CD14-positive monocyte (primary cell): ENCODE results near the gene SLC35A4. TPM values are rescaled to one million over a fixed set of nuclear protein-coding genes. Genes with fewer than 3 reads are reported as not detected.

ENCODE experiments used
- DNase-seq, 3 donors: peaks; one replicate each; pipeline ENCODE4 v3.0.0-alpha.2; 2011 to 2022
- H2AFZ ChIP-seq: 2 replicates; pipeline ENCODE4 v1.6.0; 2012; ENCODE audit warnings: mild to moderate bottlenecking, low read depth, low read length, inconsistent platforms; ENCODE audit not compliant: insufficient read depth, poor library complexity, severe bottlenecking
- H3K27ac ChIP-seq, 2 donors: 1 replicate in 1 of 2; 2 replicates in 1 of 2; pipeline ENCODE4 v1.5.1; 2012 to 2013; ENCODE audit warnings: low read length in 2 of 2, control low read depth in 1 of 2, inconsistent platforms in 1 of 2, low read depth in 1 of 2, mild to moderate bottlenecking in 1 of 2
- H3K27me3 ChIP-seq, 2 donors: one replicate each; pipeline versions ENCODE4 v1.6.0 to v1.6.1; 2011 to 2013; ENCODE audit warnings: low read length in 2 of 2; ENCODE audit not compliant: control insufficient read depth in 2 of 2, insufficient read depth in 2 of 2
- H3K36me3 ChIP-seq, 2 donors: replicated peaks in 1 of 2; 1 replicate in 1 of 2; 2 replicates in 1 of 2; pipeline versions ENCODE4 v1.5.1 to v1.6.1; 2012 to 2013; ENCODE audit warnings: low read length in 2 of 2, control low read depth in 1 of 2, inconsistent platforms in 1 of 2, mild to moderate bottlenecking in 1 of 2; ENCODE audit not compliant: insufficient read depth in 2 of 2, control insufficient read depth in 1 of 2
- H3K4me1 ChIP-seq, 2 donors: 1 replicate in 1 of 2; 2 replicates in 1 of 2; pipeline versions ENCODE4 v1.5.1 to v1.6.1; 2012 to 2013; ENCODE audit warnings: low read length in 2 of 2, control low read depth in 1 of 2, inconsistent platforms in 1 of 2, mild to moderate bottlenecking in 1 of 2, moderate library complexity in 1 of 2; ENCODE audit not compliant: insufficient read depth in 2 of 2, control insufficient read depth in 1 of 2
- H3K4me2 ChIP-seq: replicated peaks from 2 replicates; pipeline ENCODE3; 2012; ENCODE audit warnings: low read length, moderate library complexity, mild to moderate bottlenecking; ENCODE audit not compliant: poor library complexity, severe bottlenecking; ENCODE audit errors: extremely low read depth
- H3K4me3 ChIP-seq, 3 experiments: fragments of 200-600 bp in 1 of 3; sonication (generic) in 1 of 3; replicated peaks in 1 of 3; 1 replicate in 2 of 3; 2 replicates in 1 of 3; pipeline ENCODE4 v1.5.1; 2011 to 2013; ENCODE audit warnings: low read length in 3 of 3, mild to moderate bottlenecking in 3 of 3, control low read depth in 2 of 3, low read depth in 2 of 3, inconsistent platforms in 1 of 3, moderate library complexity in 1 of 3
- H3K79me2 ChIP-seq: 2 replicates; pipeline ENCODE4 v1.6.0; 2012; ENCODE audit warnings: mild to moderate bottlenecking, control low read depth, inconsistent platforms, low read length, moderate library complexity; ENCODE audit not compliant: insufficient read depth
- H3K9ac ChIP-seq: 2 replicates; pipeline ENCODE4 v1.6.0; 2017; ENCODE audit warnings: low read length, mild to moderate bottlenecking; ENCODE audit not compliant: insufficient read depth, poor library complexity, severe bottlenecking
- H3K9me3 ChIP-seq, 2 donors: replicated peaks in 1 of 2; 1 replicate in 1 of 2; 2 replicates in 1 of 2; pipeline versions ENCODE4 v1.5.1 to v1.6.1; 2012 to 2013; ENCODE audit warnings: low read length in 2 of 2, control low read depth in 1 of 2; ENCODE audit not compliant: control insufficient read depth in 1 of 2, insufficient read depth in 1 of 2
- H4K20me1 ChIP-seq: 2 replicates; pipeline ENCODE4 v1.6.0; 2012; ENCODE audit warnings: mild to moderate bottlenecking, low read length, control low read depth, moderate library complexity; ENCODE audit not compliant: insufficient read depth
- H3K27ac Mint-ChIP-seq, 7 donors: one replicate each; pipeline ENCODE4 v1.8.0; 2020; ENCODE audit warnings: mild to moderate bottlenecking in 7 of 7, mixed read lengths in 7 of 7, moderate library complexity in 6 of 7, inconsistent platforms in 2 of 7
- H3K27me3 Mint-ChIP-seq, 3 donors: one replicate each; pipeline ENCODE4 v1.8.0; 2021 to 2022; ENCODE audit warnings: low read depth in 3 of 3, mild to moderate bottlenecking in 3 of 3, mixed read lengths in 3 of 3, moderate library complexity in 3 of 3, inconsistent platforms in 1 of 3
- H3K36me3 Mint-ChIP-seq, 2 donors: one replicate each; pipeline ENCODE4 v1.8.0; 2020; ENCODE audit warnings: mixed read lengths in 2 of 2, inconsistent platforms in 1 of 2, mild to moderate bottlenecking in 1 of 2
- H3K4me1 Mint-ChIP-seq: one replicate; pipeline ENCODE4 v1.8.0; 2020; ENCODE audit warnings: mild to moderate bottlenecking, mixed read lengths
- H3K4me3 Mint-ChIP-seq, 2 donors: one replicate each; pipeline ENCODE4 v1.8.0; 2020; ENCODE audit warnings: mild to moderate bottlenecking in 2 of 2, mixed read lengths in 2 of 2, moderate library complexity in 1 of 2
- H3K9me3 Mint-ChIP-seq, 7 donors: one replicate each; pipeline ENCODE4 v1.8.0; 2020 to 2022; ENCODE audit warnings: mixed read lengths in 7 of 7, mild to moderate bottlenecking in 6 of 7, moderate library complexity in 6 of 7, inconsistent platforms in 2 of 7
- WGBS: methylation state at CpG from one replicate; pipeline ENCODE4 v1.1.5; 2013; ENCODE audit warnings: missing lambda C conversion rate; ENCODE audit not compliant: insufficient coverage; 5-methylcytosine and 5-hydroxymethylcytosine counted together
- intact Hi-C, 2 donors: fragments of 100-400 bp; cut with micrococcal nuclease; formaldehyde crosslinking; loops; one replicate each; pipeline versions ENCODE4 v1.15.0 to v1.15.1; 2023
- polyA plus RNA-seq, 3 donors: library from polyadenylated mRNA; depleted of rRNA in 1 of 3; unstranded in 2 of 3; stranded (reverse) in 1 of 3; fragments of 300-500 nt in 2 of 3; fragments of >200 nt in 1 of 3; fragmentation: Illumina TruSeq in 2 of 3; gene quantifications; 1 replicate in 2 of 3; 2 replicates in 1 of 3; pipeline ENCODE4 v1.2.3, GENCODE V29; 2012 to 2021
- TF ChIP-seq, protein P1 (sequence below): fragments of 200-600 bp; IDR thresholded peaks from one replicate; pipeline ENCODE4 v1.8.0; 2022; ENCODE audit warnings: antibody characterized with exemption, mild to moderate bottlenecking

The SLC35A4 gene
- polyA plus RNA-seq, 3 donors, result 44.0 to 67.1 (median 58.8) TPM

DNA sequence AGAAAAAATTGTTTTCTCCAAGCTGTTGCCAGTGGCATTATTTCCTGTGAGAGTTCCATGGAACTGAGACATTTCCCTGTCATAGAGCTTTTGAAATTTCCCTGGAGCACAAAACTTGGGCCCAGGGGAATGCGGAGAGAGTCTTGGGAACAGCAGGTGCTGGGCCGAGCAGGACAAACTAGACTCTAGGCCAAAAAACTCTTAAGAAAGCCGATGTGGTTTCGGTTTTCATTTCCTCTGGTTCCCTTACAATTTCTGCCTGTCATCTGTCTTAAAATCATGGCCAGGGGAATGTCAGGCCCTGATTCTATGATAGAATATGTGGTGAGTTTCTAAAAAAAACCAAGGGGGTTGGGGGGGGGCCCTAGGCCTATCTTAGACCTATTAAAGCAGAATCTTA lies 4.6 kb downstream of the SLC35A4 start:
- Histone ChIP-seq H3K9me3 (no peaks in the 10 kb centered on the region), H3K27me3 (no peaks in the 10 kb centered on the region), H4K20me1 (no peaks in the 10 kb centered on the region), H3K36me3 (peaks cover 21 to 49% of the 10 kb centered on the region in 2 donors), H3K4me1 (peaks cover 35 to 60% of the 10 kb centered on the region in 2 donors), H3K79me2 (peaks cover 32% of the 10 kb centered on the region), H2AFZ (peak overlapping the region; percentile 30), H3K9ac (peak overlapping the region; percentile 36), H3K4me2 (peak overlapping the region; percentile 49), H3K4me3 (peak overlapping the region in 1 of 3 experiments; percentile 41), H3K27ac (peak overlapping the region; percentile 72 to 83)
- peak overlapping the region; percentile 67 to 82 for H3K4me3 Mint-ChIP-seq
- peaks cover 50% of the 10 kb centered on the region for H3K4me1 Mint-ChIP-seq
- intact Hi-C loops, result loop anchor here in 1 of 2 donors (10.0 kb wide), 1 partner anchor 146 kb away; no protein-coding TSS in a partner anchor
- 8% methylated on average over 2 of the region's 4 CpGs for WGBS
- peak in 2 of 3 donors; percentile 66 to 70 for DNase-seq
- H3K36me3 Mint-ChIP-seq, result peaks cover 41 to 66% of the 10 kb centered on the region in 2 donors
- TF ChIP-seq, protein P1, sequence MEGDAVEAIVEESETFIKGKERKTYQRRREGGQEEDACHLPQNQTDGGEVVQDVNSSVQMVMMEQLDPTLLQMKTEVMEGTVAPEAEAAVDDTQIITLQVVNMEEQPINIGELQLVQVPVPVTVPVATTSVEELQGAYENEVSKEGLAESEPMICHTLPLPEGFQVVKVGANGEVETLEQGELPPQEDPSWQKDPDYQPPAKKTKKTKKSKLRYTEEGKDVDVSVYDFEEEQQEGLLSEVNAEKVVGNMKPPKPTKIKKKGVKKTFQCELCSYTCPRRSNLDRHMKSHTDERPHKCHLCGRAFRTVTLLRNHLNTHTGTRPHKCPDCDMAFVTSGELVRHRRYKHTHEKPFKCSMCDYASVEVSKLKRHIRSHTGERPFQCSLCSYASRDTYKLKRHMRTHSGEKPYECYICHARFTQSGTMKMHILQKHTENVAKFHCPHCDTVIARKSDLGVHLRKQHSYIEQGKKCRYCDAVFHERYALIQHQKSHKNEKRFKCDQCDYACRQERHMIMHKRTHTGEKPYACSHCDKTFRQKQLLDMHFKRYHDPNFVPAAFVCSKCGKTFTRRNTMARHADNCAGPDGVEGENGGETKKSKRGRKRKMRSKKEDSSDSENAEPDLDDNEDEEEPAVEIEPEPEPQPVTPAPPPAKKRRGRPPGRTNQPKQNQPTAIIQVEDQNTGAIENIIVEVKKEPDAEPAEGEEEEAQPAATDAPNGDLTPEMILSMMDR, result no peak
- H3K9me3 Mint-ChIP-seq, result peaks cover 0 to 2% (median 0%) of the 10 kb centered on the region in 7 donors
- H3K27ac Mint-ChIP-seq, result peak overlapping the region; percentile 94 to 98 (median 98)
- H3K27me3 Mint-ChIP-seq, result peaks cover 0 to 2% (median 2%) of the 10 kb centered on the region in 3 donors

DNA sequence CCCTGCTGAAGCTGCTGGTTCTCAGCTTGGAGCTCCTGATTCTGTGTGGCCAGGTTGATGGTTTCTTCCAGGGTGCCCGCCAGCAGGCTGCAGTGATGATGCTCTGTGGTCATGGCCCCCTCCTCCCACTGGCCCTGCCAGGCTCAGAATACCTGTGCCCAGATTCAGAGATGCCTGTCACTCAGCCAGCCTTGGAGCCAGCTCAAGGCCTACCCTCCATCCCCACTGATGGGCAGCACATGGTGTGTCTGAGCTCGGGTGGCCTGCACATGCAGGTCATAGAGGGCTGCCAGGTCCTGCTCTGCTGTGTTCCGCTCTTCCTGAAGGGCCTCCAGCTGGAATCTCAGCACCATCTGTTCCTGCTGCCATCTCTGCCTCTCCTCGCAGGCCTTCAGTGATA lies 5.4 kb downstream of the SLC35A4 start:
- H3K4me3 ChIP-seq, result peak overlapping the region in 1 of 3 experiments; percentile 41
- no peak overlapping the region for H3K9ac ChIP-seq
- Mint-ChIP-seq H3K27me3 (peaks cover 2% of the 10 kb centered on the region in 3 donors), H3K9me3 (peaks cover 0 to 2% (median 0%) of the 10 kb centered on the region in 7 donors), H3K27ac (peak overlapping the region; percentile 73 to 98 (median 97)), H3K36me3 (peaks cover 47 to 75% of the 10 kb centered on the region in 2 donors), H3K4me3 (no peak overlapping the region), H3K4me1 (peaks cover 55% of the 10 kb centered on the region)
- H3K27ac ChIP-seq, result peak overlapping the region; percentile 45 to 83
- H3K4me2 ChIP-seq, result peak overlapping the region; percentile 49
- WGBS, result 90% methylated on average over 4 of the region's 4 CpGs
- H3K9me3 ChIP-seq, result no peaks in the 10 kb centered on the region
- H3K27me3 ChIP-seq, result no peaks in the 10 kb centered on the region
- peaks cover 22 to 57% of the 10 kb centered on the region in 2 donors for H3K36me3 ChIP-seq
- H2AFZ ChIP-seq, result no peak overlapping the region
- TF ChIP-seq, protein P1, result no peak
- peaks cover 33 to 64% of the 10 kb centered on the region in 2 donors for H3K4me1 ChIP-seq
- intact Hi-C loops, result no loop called here
- no peaks in the 10 kb centered on the region for H4K20me1 ChIP-seq
- H3K79me2 ChIP-seq, result peaks cover 28% of the 10 kb centered on the region
- DNase-seq, result no peak
